IPS DF 6.9 (cell line): ENCODE results near the gene APCDD1L.
"Not testable (repeated sequence)": the region's sequence is repeated elsewhere in the genome, so short reads cannot be mapped to it uniquely, and the experiment has no call there.

Experiments
- DNase-seq: peaks from one replicate; pipeline ENCODE4 v3.0.0-alpha.2; 2013; ENCODE audit warnings: low read depth, low spot score
- H3K27ac ChIP-seq: one replicate; pipeline ENCODE4 v1.5.1; 2013; ENCODE audit warnings: low read length, control low read depth
- H3K27me3 ChIP-seq: 2 replicates; pipeline ENCODE4 v1.6.1; 2013; ENCODE audit warnings: mild to moderate bottlenecking, low read length; ENCODE audit not compliant: control insufficient read depth, insufficient read depth
- H3K36me3 ChIP-seq: 2 replicates; pipeline ENCODE4 v1.6.1; 2013; ENCODE audit warnings: low read length; ENCODE audit not compliant: control insufficient read depth, insufficient read depth
- H3K4me1 ChIP-seq: 2 replicates; pipeline ENCODE4 v1.6.1; 2013; ENCODE audit warnings: low read length; ENCODE audit not compliant: control insufficient read depth, insufficient read depth
- H3K4me3 ChIP-seq: 2 replicates; pipeline ENCODE4 v1.5.1; 2013; ENCODE audit warnings: mild to moderate bottlenecking, low read length
- H3K9me3 ChIP-seq: 2 replicates; pipeline ENCODE4 v1.6.1; 2013; ENCODE audit warnings: low read length, inconsistent platforms; ENCODE audit not compliant: control insufficient read depth, insufficient read depth
- WGBS: extraction: QIAGEN DNeasy Blood & Tissue Kit; methylation state at CpG from one replicate; pipeline ENCODE4 v1.1.7; 2013; ENCODE audit warnings: mixed read lengths, missing lambda C conversion rate; ENCODE audit not compliant: insufficient read length, insufficient coverage; 5-methylcytosine and 5-hydroxymethylcytosine counted together

The APCDD1L gene

GRCh38 chr20:58513580-58514285 is 1.5 kb downstream of the APCDD1L start:
- no peak for DNase-seq
- no peak overlapping the region for H3K27ac ChIP-seq
- peaks cover 10% of the 10 kb centered on the region for H3K27me3 ChIP-seq
- WGBS = no CpG with 5 or more reads among the region's 19 CpGs
- H3K4me3 ChIP-seq = peak overlapping the region; percentile 55; the same call in 1 of the 2 replicates
- H3K4me1 ChIP-seq = peaks cover 2% of the 10 kb centered on the region
- H3K36me3 ChIP-seq = no peaks in the 10 kb centered on the region
- no peaks in the 10 kb centered on the region for H3K9me3 ChIP-seq

GRCh38 chr20:58512808-58513552 is 2.2 kb downstream of the APCDD1L start:
- no peaks in the 10 kb centered on the region for H3K36me3 ChIP-seq
- no peaks in the 10 kb centered on the region for H3K9me3 ChIP-seq
- no peak for DNase-seq
- no peak overlapping the region for H3K4me3 ChIP-seq
- peaks cover 2% of the 10 kb centered on the region for H3K4me1 ChIP-seq
- no peak overlapping the region for H3K27ac ChIP-seq
- WGBS = no CpG with 5 or more reads among the region's 17 CpGs
- peaks cover 10% of the 10 kb centered on the region for H3K27me3 ChIP-seq

DNA sequence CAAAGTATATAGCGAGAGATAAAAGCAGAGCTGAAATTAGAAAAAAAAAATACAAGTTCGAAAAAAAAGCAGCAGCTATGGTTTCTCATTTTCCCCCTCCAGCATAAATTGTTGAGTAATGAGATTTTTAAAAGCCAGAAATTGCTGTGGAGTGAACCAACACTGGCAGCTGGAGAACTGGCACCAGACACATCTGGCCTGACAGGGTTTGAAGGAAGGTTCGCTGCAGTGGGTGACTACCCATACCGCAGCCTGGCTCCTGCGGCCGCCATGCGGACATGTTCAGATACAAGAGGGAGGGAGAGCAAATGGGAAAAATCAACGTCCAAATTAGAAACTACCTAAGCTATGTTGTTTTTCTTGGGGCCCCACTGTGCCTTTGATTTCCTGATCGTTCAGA is 3.3 kb downstream of the APCDD1L start:
- WGBS = no CpG with 5 or more reads among the region's 9 CpGs
- H3K27ac ChIP-seq = no peak overlapping the region
- H3K36me3 ChIP-seq = no peaks in the 10 kb centered on the region
- H3K4me1 ChIP-seq = peaks cover 2% of the 10 kb centered on the region
- no peak overlapping the region for H3K4me3 ChIP-seq
- no peak for DNase-seq
- H3K27me3 ChIP-seq = peaks cover 10% of the 10 kb centered on the region
- H3K9me3 ChIP-seq = no peaks in the 10 kb centered on the region

DNA sequence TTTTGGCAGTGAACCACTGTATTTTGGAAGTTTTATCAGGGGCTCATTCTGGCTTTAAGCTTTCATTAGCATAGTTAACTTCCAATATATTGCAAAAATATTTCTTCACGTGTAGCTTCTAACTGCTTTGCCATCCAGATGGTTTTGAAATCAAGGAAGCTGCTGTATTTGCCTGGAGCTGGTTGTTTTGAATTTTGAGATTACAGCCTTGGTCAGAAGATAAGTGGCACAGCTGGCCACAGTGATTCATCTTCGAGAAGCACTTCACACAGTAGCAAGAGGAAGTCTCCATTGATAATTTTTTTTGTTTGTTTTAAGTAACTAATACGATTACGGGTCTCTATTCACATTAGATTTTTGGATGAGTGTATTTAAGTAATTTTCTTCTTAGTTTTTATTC is 3.8 kb downstream of the APCDD1L start:
- H3K27ac ChIP-seq = no peak overlapping the region
- peaks cover 2% of the 10 kb centered on the region for H3K4me1 ChIP-seq
- H3K9me3 ChIP-seq = no peaks in the 10 kb centered on the region
- 100% methylated on average over 2 of the region's 4 CpGs for WGBS
- H3K27me3 ChIP-seq = peaks cover 10% of the 10 kb centered on the region
- no peak overlapping the region for H3K4me3 ChIP-seq
- H3K36me3 ChIP-seq = no peaks in the 10 kb centered on the region
- no peak for DNase-seq

GRCh38 chr20:58510921-58511320 is 4.3 kb downstream of the APCDD1L start:
- H3K27ac ChIP-seq = no peak overlapping the region
- no peaks in the 10 kb centered on the region; the same call in 1 of the 2 replicates for H3K9me3 ChIP-seq
- H3K36me3 ChIP-seq = no peaks in the 10 kb centered on the region
- H3K4me1 ChIP-seq = peaks cover 2% of the 10 kb centered on the region
- no CpG with 5 or more reads among the region's 2 CpGs for WGBS
- peaks cover 10% of the 10 kb centered on the region for H3K27me3 ChIP-seq
- DNase-seq = no peak
- no peak overlapping the region for H3K4me3 ChIP-seq

DNA sequence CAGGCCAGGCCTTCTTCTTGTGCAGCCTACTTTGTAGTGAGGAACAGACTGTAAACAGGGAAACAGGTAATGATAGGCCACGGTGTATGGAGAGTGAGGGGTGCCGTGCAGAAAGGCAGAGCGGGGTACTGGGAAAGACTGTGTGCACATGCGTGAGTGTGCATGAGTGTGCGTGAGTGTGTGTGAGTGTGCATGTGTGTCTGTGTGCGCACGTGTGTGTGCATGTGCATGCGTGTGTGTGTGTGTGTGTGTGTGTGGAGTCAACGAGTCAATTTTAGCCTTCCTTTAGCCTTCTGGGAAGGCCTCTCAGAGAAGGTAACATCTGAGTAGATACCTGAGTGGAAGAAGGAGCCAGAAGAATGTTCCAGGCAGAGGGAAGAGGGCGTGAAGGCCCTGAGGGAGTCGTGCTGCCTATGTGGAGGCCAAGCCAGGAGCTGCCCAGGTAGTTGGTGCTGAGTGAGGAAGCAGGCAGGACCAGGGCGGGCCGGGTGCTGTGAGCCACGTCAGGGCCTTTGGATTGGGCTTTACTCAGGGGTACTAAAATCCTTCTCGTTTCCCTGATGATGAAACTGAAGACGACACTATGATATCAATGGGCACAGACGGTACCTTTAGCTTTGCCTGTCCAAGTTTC is 6.3 kb downstream of the APCDD1L start:
- Histone ChIP-seq H3K4me1 (peaks cover 2% of the 10 kb centered on the region), H3K27me3 (peaks cover 5% of the 10 kb centered on the region; the same call in 1 of the 2 replicates), H3K4me3 (no peak overlapping the region), H3K36me3 (no peaks in the 10 kb centered on the region), H3K27ac (no peak overlapping the region), H3K9me3 (no peaks in the 10 kb centered on the region; the same call in 1 of the 2 replicates)
- no peak for DNase-seq
- WGBS = no CpG with 5 or more reads among the region's 17 CpGs

GRCh38 chr20:58506999-58507398 is 8.2 kb downstream of the APCDD1L start:
- not testable (repeated sequence) for H3K4me3 ChIP-seq, H3K36me3 ChIP-seq, H3K27me3 ChIP-seq, H3K4me1 ChIP-seq, H3K27ac ChIP-seq, DNase-seq, H3K9me3 ChIP-seq
- no CpG with 5 or more reads among the region's 3 CpGs for WGBS

DNA sequence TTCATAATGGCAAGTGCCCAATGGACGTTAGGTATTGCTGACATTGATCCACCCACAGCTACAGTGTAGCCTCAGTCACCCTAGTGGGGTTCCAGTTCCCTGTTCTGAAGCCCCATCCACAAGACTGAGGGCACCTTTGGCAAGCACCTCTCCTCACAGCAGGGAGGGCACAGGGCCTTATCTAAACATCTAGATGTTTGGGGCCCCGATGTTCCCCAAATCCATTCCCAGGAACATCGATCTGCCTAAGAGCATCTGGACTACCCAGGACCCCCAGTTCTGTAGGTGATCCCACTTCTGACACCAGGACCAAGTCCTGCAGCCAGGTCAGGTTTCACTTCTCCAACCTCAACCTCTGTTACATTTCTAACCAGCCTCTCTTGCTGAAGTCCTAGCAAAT is 10.6 kb downstream of the APCDD1L start:
- H3K4me1 ChIP-seq = no peaks in the 10 kb centered on the region
- WGBS = no CpG with 5 or more reads among the region's 3 CpGs
- DNase-seq = no peak
- H3K4me3 ChIP-seq = no peak overlapping the region
- no peaks in the 10 kb centered on the region; the same call in 1 of the 2 replicates for H3K9me3 ChIP-seq
- H3K27ac ChIP-seq = no peak overlapping the region
- no peaks in the 10 kb centered on the region for H3K27me3 ChIP-seq
- no peaks in the 10 kb centered on the region; the same call in 1 of the 2 replicates for H3K36me3 ChIP-seq

DNA sequence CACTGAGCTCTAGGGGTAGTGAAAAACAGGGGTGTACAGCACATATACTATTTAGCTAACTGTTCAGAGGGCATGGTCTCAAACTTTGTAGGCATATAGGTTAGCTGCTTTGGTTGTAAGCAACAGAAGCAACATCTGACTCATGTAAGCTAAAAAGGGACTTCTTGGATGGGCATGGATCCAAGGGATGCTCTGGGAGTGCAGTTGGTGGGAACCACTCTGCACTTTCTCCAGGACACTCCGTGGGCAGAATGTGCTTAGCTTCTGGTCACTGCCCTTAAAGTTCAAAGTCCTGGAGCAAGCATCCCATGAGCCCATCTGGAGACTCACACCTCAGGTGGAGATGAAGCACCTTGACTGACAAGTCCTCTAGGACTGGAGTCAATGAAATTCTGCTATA is 11.5 kb downstream of the APCDD1L start:
- WGBS = no CpG with 5 or more reads among the region's 1 CpG
- Histone ChIP-seq H3K9me3 (no peaks in the 10 kb centered on the region; the same call in 1 of the 2 replicates), H3K27ac (no peak overlapping the region), H3K4me1 (no peaks in the 10 kb centered on the region), H3K4me3 (no peak overlapping the region), H3K36me3 (no peaks in the 10 kb centered on the region; the same call in 1 of the 2 replicates), H3K27me3 (no peaks in the 10 kb centered on the region)
- no peak for DNase-seq

- no peak overlapping the region for H3K27ac ChIP-seq
- no peaks in the 10 kb centered on the region for H3K27me3 ChIP-seq
- H3K36me3 ChIP-seq = no peaks in the 10 kb centered on the region; the same call in 1 of the 2 replicates
- no CpG with 5 or more reads among the region's 7 CpGs for WGBS
- no peak overlapping the region for H3K4me3 ChIP-seq
- no peak for DNase-seq
- H3K4me1 ChIP-seq = no peaks in the 10 kb centered on the region; the same call in 1 of the 2 replicates
- H3K9me3 ChIP-seq = no peaks in the 10 kb centered on the region
Measured at GRCh38 chr20:58500256-58500655, 14.9 kb downstream of the APCDD1L start.
